RCC 7860 (cell line): ENCODE data around the gene GPR18.
"Not testable (repeated sequence)": the region's sequence is repeated elsewhere in the genome, so short reads cannot be mapped to it uniquely, and the experiment has no call there.

Experiments
- DNase-seq: peaks from one replicate; pipeline ENCODE4 v3.0.0-alpha.2; 2015; ENCODE audit warnings: low spot score
- FAIRE-seq: peaks from 2 replicates; lab custom pipeline; 2012; peaks lifted over from hg19 to GRCh38; lab: Jason Lieb, UNC

GPR18 gene

DNA sequence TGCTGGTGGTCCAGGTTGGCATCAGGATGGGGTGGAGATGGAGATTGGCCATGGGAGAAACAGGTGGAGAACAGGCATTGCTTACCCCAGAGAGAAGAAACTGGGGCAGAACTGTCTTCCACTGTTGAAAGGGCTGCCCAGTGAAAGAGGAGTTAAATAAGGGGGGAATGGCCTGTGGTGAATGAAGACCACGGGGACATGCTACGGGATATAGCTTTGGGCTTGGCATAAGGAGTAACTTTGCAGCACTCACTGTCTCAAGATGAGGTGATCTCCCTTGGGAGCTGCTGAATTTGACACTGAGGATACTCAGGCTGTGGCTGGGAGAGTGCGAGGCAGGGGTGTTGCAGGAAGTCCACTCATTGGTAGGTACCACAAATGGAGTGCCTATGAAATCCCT, 10.6 kb upstream of the GPR18 start:
- no peak for FAIRE-seq
- DNase-seq: no peak

DNA sequence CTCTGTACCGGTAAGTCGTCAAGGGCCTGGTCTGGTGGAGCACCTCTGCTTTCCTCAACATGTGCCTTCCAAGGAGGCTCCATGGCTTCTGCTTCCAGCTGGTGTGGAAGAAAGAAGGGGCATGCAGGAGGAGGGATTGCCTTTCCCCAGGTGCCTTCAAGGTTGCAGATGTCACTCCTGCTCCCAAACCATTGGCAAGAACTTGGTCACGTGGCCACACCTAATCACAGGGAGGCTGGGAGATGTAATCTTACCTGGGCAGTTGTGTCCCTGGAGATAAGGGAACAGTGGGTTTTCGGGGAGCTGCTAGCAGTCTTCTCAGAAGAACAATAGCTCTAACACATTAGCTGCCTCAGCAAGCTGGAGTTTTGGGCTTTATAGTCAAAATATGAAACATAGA, 9.7 kb upstream of the GPR18 start:
- DNase-seq (no peak), FAIRE-seq (no peak)

DNA sequence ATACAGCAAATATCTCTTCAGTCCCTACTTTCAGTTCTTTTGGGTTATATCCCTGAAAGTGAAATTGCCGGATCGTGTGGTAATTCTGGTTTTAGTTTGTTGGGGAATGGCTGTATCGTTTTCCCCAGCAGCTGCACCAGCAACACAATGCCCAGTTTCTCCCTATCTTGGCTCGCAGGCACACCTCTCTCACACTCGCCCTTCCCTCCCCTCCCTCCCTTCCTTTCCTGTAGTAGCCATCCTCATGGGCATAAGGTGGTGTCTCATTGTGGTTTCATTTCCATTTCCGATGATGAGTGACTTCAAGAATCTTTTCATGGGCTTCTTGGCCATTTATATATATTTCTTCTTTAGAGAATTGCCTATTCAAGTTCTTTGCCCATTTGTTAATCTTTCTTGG, 8.6 kb upstream of the GPR18 start:
- DNase-seq (no peak), FAIRE-seq (no peak)

GRCh38 chr13:99265821-99266426, 7.7 kb upstream of the GPR18 start:
- peak; percentile 79 for FAIRE-seq
- DNase-seq: peak; percentile 25

DNA sequence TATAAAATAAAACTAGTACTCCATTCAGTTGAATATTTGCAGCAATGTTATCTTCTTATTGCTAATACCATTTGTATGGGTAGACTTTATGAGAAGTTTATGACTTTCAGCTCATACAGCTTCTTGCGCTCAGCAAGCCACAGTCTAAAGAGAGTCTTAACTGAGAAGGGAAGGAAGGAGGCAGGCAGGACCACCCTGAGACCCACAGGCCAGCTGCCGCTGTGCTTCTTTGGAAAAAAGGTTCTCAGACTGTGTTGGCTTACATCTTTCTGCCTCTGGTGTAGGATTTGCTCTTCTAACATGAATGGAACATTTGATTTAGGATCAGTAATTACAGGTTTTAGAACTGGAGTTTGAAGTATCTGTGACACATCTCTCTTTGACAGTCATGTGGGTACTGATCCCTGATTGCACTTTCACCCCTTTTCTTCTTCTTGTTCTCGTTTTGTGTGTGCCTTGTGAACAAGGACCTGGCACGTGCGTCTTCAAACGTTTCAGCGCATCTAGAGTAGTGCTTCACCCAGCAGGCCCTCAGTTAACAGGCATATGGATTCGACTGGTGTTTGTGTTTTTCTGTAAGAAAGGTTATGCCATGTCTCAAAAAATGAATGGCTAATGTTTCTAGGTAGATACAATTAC, 7.1 kb upstream of the GPR18 start:
- no peak for FAIRE-seq

DNA sequence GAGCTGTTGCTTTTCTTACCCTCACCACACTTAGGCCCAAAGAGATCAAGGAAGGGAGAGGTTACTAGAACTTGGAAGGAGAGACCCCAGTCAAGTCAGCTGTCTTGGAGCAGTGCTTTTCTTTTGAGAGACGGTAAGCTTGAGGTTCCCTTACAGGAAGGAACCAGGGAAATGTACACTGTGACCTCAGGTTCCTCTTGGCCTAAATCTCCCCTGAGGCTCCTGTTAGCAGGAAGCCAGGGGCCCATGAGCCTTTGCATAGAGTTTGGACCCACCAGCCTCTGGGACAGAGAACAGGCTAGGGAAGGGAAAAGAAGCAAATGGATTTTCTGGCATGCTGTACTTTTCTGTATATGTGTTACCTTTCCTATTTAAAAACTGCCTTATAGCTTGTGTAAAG, 5.9 kb upstream of the GPR18 start:
- DNase-seq (no peak), FAIRE-seq (no peak)

More for the DNA sequence above, 7.1 kb upstream of the GPR18 start:
- no peak for DNase-seq

DNA sequence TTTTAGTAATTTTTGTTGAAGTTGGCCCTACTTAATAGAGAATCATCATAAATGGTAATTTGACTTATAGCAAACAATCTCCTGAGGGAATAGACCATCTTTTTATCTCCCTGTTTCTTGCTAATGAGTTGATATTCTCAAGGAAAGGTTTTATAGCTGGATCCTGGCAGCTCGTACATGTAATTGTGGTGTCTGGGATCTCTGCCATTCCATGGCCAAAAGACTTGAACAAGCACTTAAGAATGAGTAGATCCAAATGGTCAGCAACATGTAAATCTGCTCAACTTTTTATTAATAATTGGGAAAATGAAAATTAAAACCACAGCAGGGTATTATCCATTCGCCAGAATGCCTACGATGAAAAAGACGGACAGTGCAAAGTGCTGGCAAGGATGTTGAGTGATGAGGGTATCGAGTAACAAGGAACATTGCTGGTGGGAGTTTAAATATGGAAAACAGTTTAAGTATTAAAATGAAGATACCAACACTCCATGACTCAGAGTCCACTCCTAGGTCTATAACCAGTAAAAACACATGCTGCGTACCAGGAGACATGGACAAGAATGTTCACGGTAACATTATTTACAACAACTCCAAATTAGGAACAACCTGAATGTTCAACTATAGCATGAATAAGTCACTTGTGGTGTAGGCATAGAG, 5.1 kb upstream of the GPR18 start:
- DNase-seq (no peak), FAIRE-seq (no peak)

GRCh38 chr13:99261059-99261458, 2.9 kb upstream of the GPR18 start:
- no peak for FAIRE-seq
- no peak for DNase-seq

DNA sequence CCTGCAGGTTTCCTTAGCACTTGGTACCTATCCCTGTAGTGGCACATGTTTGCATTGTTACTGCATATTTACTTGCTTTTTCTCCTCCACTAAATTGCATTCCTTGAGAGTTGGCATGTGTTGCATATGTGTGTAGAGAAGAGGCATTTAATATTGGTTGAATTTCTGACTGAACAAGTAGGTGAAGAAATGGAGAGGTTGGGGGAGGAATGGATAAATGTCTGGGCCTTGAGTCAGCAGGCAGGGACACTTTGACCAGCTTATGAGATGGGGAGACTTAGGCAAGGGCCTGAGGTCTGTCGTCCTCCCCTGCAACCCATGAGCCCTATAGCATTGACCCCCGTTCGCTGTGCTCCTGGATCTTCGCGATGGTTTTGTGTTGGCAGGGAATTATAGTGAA, 2.0 kb upstream of the GPR18 start:
- FAIRE-seq: no peak
- no peak for DNase-seq

DNA sequence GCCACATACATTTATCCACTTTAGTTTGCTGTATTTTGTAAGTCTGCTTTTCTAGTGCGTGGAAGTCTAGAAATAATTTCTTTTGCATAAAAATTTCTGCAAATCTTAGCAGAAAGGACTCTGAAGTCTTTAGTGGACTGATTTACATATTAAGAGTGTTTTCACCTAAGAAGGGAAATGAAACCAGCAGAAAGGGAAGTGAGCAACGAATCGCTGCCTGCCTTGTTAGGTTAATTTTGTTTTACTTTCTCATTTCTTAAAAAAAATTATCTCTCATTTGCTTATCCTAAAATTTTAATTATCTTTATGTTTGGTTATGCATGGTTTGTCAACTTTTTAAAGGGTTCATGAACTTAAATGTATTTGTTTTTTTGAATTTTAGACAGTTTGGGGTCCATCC, 767 bp upstream of the GPR18 start:
- DNase-seq (no peak), FAIRE-seq (no peak)

DNA sequence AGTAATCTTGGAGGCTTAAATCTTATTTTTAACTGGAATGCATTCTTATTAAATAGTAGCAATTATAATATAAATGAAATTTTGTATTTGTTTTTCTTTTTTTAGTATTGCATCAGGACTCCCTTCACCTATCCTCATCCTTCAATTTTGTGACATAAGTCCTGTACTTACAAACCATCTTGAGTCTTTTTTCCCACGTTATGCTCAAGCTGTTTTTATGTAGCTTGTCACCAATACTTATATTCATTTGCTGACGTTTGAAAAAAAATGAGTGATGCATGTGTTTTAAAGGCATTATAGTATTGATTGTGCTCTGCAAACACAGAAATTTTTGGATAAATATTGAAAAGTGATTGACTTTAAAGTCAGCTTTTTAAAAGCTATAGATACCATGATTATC, 888 bp downstream of the GPR18 start:
- DNase-seq (no peak), FAIRE-seq (no peak)

DNA sequence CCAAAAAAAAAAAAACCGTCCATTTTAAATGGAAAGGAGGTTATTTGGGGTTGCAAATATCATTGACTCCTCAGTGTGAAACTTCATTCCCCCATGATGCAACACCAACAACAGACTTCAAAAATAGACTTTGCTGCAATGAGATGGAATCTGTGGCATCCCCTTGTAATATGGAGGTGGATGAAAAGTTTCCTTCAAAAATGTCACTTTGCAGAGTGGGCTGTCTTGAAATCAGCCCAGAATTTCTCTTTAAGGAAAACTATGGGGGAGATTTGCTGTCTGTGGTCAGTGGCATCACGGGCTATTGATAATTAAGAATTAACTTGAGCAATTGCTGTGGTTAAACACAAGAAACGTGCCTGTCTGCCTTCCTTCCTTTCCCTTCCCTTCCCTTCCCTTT, 1.5 kb downstream of the GPR18 start:
- no peak for DNase-seq
- FAIRE-seq: no peak

- DNase-seq: no peak
These were observed 1.9 kb downstream of the GPR18 start for GRCh38 chr13:99256283-99256682.

GRCh38 chr13:99255271-99255670, 2.9 kb downstream of the GPR18 start:
- no peak for DNase-seq
- FAIRE-seq: no peak

More at GRCh38 chr13:99256283-99256682, 1.9 kb downstream of the GPR18 start:
- no peak for FAIRE-seq

- FAIRE-seq: no peak
- DNase-seq: no peak
These were observed 3.3 kb downstream of the GPR18 start for GRCh38 chr13:99254830-99255229.

- DNase-seq: no peak
- no peak for FAIRE-seq
These were observed 6.3 kb downstream of the GPR18 start for GRCh38 chr13:99251921-99252320.

DNA sequence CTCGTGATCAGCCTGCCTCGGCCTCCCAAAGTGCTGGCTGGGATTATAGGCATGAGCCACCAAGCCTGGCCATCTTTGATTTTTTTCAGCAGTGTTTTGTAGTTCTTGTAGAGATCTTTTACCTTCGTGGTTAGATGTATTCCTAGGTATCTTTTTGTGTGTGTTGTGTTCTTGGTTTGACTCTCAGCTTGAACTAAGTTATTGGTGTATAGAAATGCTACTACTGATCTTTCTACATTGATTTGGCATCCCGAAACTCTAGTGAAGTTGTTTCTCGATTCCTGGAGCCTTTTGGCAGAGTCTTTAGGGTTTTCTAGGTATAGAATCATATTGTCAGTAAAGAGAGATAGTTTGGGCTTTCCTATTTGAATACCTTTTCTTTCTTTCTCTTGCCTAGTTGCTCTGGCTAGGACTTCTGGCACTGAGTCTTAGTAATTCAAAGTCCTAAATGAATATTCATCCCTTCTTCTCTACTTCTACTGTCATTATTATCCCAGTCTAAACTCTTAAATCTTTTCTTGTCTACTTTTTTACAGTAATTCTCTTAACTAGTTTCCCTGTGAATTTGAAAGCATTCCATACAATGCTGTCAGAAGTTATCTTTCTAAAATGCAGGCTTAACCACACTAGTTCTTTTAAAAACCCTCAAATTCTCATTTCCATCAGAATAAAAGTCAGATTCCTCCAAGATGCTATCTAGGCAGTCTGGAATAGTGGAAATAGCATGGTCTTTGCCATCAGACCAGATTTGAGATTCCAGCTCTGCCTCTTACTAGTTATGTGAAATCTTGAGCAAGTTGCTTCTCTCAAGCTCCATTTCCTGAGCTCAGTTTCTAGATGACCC, 7.0 kb downstream of the GPR18 start:
- no peak for DNase-seq
- no peak for FAIRE-seq

- FAIRE-seq, DNase-seq: not testable (repeated sequence)
These were observed 8.6 kb downstream of the GPR18 start for GRCh38 chr13:99249606-99250005.

GRCh38 chr13:99249178-99249577, 9.0 kb downstream of the GPR18 start:
- not testable (repeated sequence) for FAIRE-seq, DNase-seq

DNA sequence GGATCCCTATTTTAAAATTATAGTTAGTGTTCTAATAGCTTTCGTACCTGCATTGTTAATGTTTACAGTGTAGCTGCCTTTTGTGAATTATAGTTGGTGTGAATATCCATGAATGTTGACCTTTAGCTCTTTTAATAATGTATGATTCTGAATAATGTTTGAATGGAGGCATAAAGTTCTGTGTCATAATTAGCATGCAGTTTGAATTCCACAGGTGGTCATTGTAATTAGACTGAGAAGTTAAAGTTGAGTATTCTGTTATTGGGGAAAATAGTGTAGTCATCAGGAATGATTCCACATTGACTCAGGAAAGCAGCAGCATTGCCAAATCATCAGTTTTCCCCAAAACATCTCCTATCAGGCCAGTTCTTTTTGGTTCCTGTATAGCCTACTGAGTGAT, 12.1 kb downstream of the GPR18 start:
- DNase-seq (no peak), FAIRE-seq (no peak)

- FAIRE-seq: no peak
- no peak for DNase-seq
These were observed 20.1 kb downstream of the GPR18 start for GRCh38 chr13:99237981-99238662.
